PFSK-1 (cell line): Measurements from ENCODE around the gene SLC10A6.

Source experiments
- FOXP2 ChIP-seq: optimal IDR thresholded peaks from 2 replicates; pipeline ENCODE3; 2011; ENCODE audit warnings: borderline replicate concordance, control low read depth, inconsistent platforms; ENCODE audit not compliant: insufficient read depth; ENCODE audit errors: extremely low read length, extremely low read depth
- POLR2AphosphoS5 ChIP-seq: IDR thresholded peaks from 2 replicates; pipeline ENCODE4 v1.6.1; 2012; ENCODE audit warnings: low read depth, mild to moderate bottlenecking, control low read depth, low read length, moderate library complexity
- REST ChIP-seq, 2 experiments: IDR thresholded peaks; 2 replicates each; pipeline versions ENCODE4 v1.6.1 to v1.8.0; 2011 to 2012; ENCODE audit warnings: low read depth in 2 of 2, low read length in 2 of 2, control low read depth in 1 of 2, inconsistent platforms in 1 of 2, mild to moderate bottlenecking in 1 of 2, moderate library complexity in 1 of 2; ENCODE audit not compliant: insufficient read depth in 1 of 2
- TAF1 ChIP-seq: IDR thresholded peaks from 2 replicates; pipeline ENCODE4 v1.6.1; 2012; ENCODE audit warnings: low read length, control low read depth, borderline replicate concordance; ENCODE audit not compliant: insufficient read depth

GRCh38 chr4:86833615-86834014 is 15.6 kb downstream of the SLC10A6 start:
- no peak for TF ChIP-seq POLR2AphosphoS5
- no peak for TF ChIP-seq TAF1
- no peak for TF ChIP-seq FOXP2
- no peak for TF ChIP-seq REST (IDR thresholded peaks at IDR 0.05; ENCODE audit: insufficient read depth in 1 of 2, low read depth in 2 of 2, low read length in 2 of 2)
